ENCODE results near the gene TCP10L. TPM values are rescaled to one million over a fixed set of nuclear protein-coding genes. Genes with fewer than 3 reads are reported as not detected.
"Not testable (repeated sequence)": the region's sequence is repeated elsewhere in the genome, so short reads cannot be mapped to it uniquely, and the experiment has no call there.

The TCP10L gene
- total and polyA plus RNA-seq, 7 donors: 0.51 to 2.8 (median 1.4) TPM; not detected in 2

DNA sequence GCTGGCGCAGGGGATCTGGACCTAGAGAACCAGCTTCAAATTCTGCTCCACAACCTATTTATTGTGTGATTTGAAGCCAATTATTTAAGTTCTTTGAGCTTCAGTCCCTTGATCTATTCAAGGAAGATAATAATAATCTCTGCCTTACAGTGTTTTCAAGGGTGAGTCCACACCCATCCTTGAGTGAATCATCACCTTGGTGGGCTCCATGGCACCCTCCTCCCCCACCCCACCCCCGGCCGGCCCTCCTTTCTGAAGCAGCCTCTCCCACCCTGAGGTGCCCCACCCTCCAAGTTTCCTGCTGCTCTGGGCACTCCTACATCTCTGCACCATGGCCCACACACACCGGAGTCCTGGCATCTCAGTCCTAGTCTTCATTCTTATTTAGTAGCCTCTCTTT, 38.3 kb downstream of the TCP10L start:
- no peaks in the 10 kb centered on the region for H3K9me3 ChIP-seq
- intact Hi-C loops (cut with DNase I): no loop called here
- no peaks in the 10 kb centered on the region for H3K36me3 ChIP-seq
- H3K27me3 ChIP-seq: no peaks in the 10 kb centered on the region
- H3K4me1 ChIP-seq: no peaks in the 10 kb centered on the region
- no peak overlapping the region for H3K4me3 ChIP-seq
- no peak overlapping the region for H3K27ac ChIP-seq
- WGBS, 2 donors: 86 to 89% methylated on average over 4 of the region's 4 CpGs
- no peak for DNase-seq
- TF ChIP-seq POLR2A (IDR thresholded peaks at IDR 0.05): no peak
- no peak for TF ChIP-seq EP300 (IDR thresholded peaks at IDR 0.05)
- no peak for TF ChIP-seq POLR2AphosphoS5 (IDR thresholded peaks at IDR 0.05)
- TF ChIP-seq, protein P1, sequence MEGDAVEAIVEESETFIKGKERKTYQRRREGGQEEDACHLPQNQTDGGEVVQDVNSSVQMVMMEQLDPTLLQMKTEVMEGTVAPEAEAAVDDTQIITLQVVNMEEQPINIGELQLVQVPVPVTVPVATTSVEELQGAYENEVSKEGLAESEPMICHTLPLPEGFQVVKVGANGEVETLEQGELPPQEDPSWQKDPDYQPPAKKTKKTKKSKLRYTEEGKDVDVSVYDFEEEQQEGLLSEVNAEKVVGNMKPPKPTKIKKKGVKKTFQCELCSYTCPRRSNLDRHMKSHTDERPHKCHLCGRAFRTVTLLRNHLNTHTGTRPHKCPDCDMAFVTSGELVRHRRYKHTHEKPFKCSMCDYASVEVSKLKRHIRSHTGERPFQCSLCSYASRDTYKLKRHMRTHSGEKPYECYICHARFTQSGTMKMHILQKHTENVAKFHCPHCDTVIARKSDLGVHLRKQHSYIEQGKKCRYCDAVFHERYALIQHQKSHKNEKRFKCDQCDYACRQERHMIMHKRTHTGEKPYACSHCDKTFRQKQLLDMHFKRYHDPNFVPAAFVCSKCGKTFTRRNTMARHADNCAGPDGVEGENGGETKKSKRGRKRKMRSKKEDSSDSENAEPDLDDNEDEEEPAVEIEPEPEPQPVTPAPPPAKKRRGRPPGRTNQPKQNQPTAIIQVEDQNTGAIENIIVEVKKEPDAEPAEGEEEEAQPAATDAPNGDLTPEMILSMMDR (IDR thresholded peaks at IDR 0.05): no peak

DNA sequence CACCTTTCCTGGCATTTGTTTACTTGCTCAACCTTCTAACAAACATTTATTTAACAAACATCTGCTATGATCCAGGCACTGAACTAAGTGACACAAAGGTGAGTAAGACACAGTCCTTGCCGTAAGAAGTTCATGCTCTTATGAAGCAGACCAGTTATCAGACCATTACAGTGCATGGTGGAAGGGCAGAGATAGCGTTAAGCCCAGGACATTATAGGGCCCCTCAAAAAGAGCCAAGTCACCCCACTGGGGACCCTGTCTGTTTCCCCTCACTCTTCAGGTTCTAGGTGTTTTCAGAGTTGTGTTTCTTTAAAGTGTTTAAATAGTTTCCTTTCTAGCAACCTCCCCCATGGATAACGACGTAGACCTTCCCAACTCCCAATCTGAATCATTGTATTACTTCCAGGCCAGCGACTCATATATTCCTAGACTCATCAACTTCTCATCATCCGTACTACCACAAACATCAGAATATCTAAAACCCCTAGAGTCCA, 39.3 kb downstream of the TCP10L start:
- Histone ChIP-seq H3K27ac (no peak overlapping the region), H3K9me3 (no peaks in the 10 kb centered on the region), H3K27me3 (no peaks in the 10 kb centered on the region), H3K4me3 (no peak overlapping the region), H3K4me1 (no peaks in the 10 kb centered on the region), H3K36me3 (no peaks in the 10 kb centered on the region)
- WGBS, 2 donors: 86 to 95% methylated on average over 6 of the region's 6 CpGs
- intact Hi-C loops (cut with DNase I): no loop called here
- TF ChIP-seq EP300 (IDR thresholded peaks at IDR 0.05) (no peak), POLR2AphosphoS5 (IDR thresholded peaks at IDR 0.05) (no peak), POLR2A (IDR thresholded peaks at IDR 0.05) (no peak)
- TF ChIP-seq, protein P1 (IDR thresholded peaks at IDR 0.05): no peak
- no peak for DNase-seq

GRCh38 chr21:32544697-32545096, 40.6 kb downstream of the TCP10L start:
- Histone ChIP-seq H3K4me1 (no peaks in the 10 kb centered on the region), H3K9me3 (no peaks in the 10 kb centered on the region), H3K27me3 (no peaks in the 10 kb centered on the region), H3K36me3 (no peaks in the 10 kb centered on the region), H3K4me3 (no peak overlapping the region), H3K27ac (no peak overlapping the region)
- intact Hi-C loops (cut with DNase I): no loop called here
- TF ChIP-seq POLR2A (IDR thresholded peaks at IDR 0.05): no peak
- no peak for TF ChIP-seq EP300 (IDR thresholded peaks at IDR 0.05)
- TF ChIP-seq, protein P1 (IDR thresholded peaks at IDR 0.05): no peak
- no peak for TF ChIP-seq POLR2AphosphoS5 (IDR thresholded peaks at IDR 0.05)
- DNase-seq: no peak
- 93% methylated on average over 4 of the region's 4 CpGs for WGBS, 2 donors

DNA sequence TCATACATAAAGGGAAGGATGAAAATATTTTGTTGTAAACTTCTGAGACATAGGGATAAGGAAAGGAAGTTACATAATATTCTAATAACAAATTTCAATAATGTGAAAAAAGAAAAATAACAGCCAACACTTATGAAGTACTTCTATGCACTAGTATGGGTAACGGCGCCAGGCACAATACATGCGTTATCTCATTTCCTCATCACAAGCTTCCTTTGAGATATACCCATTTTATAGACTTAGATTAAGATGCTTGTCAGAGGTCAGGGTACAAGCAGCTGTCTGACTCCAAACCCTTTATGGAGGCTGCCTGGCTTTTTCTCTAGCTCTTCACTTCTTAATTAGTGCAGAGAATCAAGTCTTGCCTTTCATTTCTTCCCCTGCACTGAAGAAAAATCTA, 41.3 kb downstream of the TCP10L start:
- H3K36me3 ChIP-seq: no peaks in the 10 kb centered on the region
- TF ChIP-seq, protein P1 (IDR thresholded peaks at IDR 0.05): no peak
- TF ChIP-seq POLR2A (IDR thresholded peaks at IDR 0.05): no peak
- TF ChIP-seq POLR2AphosphoS5 (IDR thresholded peaks at IDR 0.05): no peak
- no peak for TF ChIP-seq EP300 (IDR thresholded peaks at IDR 0.05)
- H3K4me1 ChIP-seq: no peaks in the 10 kb centered on the region
- no peak for DNase-seq
- H3K4me3 ChIP-seq: no peak overlapping the region
- 82 to 85% methylated on average over 3 of the region's 3 CpGs for WGBS, 2 donors
- no peaks in the 10 kb centered on the region for H3K27me3 ChIP-seq
- H3K27ac ChIP-seq: no peak overlapping the region
- H3K9me3 ChIP-seq: no peaks in the 10 kb centered on the region
- intact Hi-C loops (cut with DNase I): no loop called here

- H3K4me3 ChIP-seq; DNase-seq; H3K27me3 ChIP-seq; H3K4me1 ChIP-seq; H3K9me3 ChIP-seq; intact Hi-C loops (cut with DNase I); H3K36me3 ChIP-seq; H3K27ac ChIP-seq: not testable (repeated sequence)
- 93 to 100% methylated on average over 2 of the region's 2 CpGs for WGBS, 2 donors
Observed at GRCh38 chr21:32543056-32543455, 42.3 kb downstream of the TCP10L start.
